Measurements from ENCODE around the gene PTGDS.

DNA sequence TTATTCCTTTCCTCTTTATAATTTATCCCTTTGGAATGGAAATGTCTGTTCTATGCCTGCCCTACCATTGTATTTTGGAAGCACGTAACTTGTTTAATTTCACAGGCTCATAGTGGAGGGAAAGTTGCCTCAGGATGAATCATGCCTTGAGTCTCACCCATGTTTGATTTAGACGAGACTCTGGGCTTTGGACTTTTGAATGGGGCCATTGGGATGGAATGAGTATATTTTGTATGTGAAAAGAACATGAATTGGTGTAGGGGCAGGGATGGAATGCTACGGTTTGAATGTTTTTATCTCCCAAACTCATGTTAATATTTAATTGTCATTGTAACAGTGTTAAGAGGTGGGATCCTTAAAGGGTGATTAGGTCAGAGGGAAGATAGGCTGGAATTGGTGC lies 43.0 kb upstream of the PTGDS start:
- TF ChIP-seq, protein P1, sequence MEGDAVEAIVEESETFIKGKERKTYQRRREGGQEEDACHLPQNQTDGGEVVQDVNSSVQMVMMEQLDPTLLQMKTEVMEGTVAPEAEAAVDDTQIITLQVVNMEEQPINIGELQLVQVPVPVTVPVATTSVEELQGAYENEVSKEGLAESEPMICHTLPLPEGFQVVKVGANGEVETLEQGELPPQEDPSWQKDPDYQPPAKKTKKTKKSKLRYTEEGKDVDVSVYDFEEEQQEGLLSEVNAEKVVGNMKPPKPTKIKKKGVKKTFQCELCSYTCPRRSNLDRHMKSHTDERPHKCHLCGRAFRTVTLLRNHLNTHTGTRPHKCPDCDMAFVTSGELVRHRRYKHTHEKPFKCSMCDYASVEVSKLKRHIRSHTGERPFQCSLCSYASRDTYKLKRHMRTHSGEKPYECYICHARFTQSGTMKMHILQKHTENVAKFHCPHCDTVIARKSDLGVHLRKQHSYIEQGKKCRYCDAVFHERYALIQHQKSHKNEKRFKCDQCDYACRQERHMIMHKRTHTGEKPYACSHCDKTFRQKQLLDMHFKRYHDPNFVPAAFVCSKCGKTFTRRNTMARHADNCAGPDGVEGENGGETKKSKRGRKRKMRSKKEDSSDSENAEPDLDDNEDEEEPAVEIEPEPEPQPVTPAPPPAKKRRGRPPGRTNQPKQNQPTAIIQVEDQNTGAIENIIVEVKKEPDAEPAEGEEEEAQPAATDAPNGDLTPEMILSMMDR (IDR thresholded peaks at IDR 0.05): no peak
- TF ChIP-seq ZFX (IDR thresholded peaks at IDR 0.05; ENCODE audit: borderline replicate concordance): no peak
